GM12875 (cell line): ENCODE data around the gene ADGRL2.

Experiments used
- H3K4me3 ChIP-seq: one replicate; pipeline ENCODE4 v1.5.1; 2011; ENCODE audit warnings: low read depth, low read length, control low read depth
- TF ChIP-seq, protein P1 (sequence below): IDR thresholded peaks from 2 replicates; pipeline ENCODE4 v1.5.1; 2011; ENCODE audit warnings: low read depth, mild to moderate bottlenecking, control low read depth, inconsistent platforms, low read length, moderate library complexity, borderline replicate concordance; ENCODE audit not compliant: insufficient read depth

Gene ADGRL2

GRCh38 chr1:81998165-81998564 is 197.4 kb downstream of the ADGRL2 start:
- H3K4me3 ChIP-seq: no peak overlapping the region
- TF ChIP-seq, protein P1, sequence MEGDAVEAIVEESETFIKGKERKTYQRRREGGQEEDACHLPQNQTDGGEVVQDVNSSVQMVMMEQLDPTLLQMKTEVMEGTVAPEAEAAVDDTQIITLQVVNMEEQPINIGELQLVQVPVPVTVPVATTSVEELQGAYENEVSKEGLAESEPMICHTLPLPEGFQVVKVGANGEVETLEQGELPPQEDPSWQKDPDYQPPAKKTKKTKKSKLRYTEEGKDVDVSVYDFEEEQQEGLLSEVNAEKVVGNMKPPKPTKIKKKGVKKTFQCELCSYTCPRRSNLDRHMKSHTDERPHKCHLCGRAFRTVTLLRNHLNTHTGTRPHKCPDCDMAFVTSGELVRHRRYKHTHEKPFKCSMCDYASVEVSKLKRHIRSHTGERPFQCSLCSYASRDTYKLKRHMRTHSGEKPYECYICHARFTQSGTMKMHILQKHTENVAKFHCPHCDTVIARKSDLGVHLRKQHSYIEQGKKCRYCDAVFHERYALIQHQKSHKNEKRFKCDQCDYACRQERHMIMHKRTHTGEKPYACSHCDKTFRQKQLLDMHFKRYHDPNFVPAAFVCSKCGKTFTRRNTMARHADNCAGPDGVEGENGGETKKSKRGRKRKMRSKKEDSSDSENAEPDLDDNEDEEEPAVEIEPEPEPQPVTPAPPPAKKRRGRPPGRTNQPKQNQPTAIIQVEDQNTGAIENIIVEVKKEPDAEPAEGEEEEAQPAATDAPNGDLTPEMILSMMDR: no peak

GRCh38 chr1:81999364-81999763 is 198.6 kb downstream of the ADGRL2 start:
- H3K4me3 ChIP-seq: no peak overlapping the region
- TF ChIP-seq, protein P1: no peak

DNA sequence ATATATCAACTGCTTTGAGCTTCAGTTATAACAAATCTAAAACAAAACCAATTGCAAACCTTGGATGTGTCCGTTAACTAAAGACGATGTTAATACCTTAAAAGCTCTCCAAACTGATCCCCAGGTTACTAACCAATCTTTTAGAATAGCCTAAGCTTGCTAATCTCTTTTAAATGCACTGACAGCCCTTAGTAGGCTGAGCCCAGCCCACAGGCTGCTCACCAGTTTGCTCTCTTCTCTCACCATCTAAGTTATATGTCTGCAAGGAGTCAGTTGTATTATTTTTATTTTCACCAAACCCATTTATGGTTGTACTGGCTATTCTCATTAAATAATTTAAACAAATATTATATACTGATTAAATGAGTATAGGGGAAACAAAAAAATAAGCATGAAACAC is 199.5 kb downstream of the ADGRL2 start:
- H3K4me3 ChIP-seq: no peak overlapping the region
- TF ChIP-seq, protein P1: no peak

- H3K4me3 ChIP-seq: no peak overlapping the region
- TF ChIP-seq, protein P1: no peak
Measured at GRCh38 chr1:82001345-82001744, 200.6 kb downstream of the ADGRL2 start.

DNA sequence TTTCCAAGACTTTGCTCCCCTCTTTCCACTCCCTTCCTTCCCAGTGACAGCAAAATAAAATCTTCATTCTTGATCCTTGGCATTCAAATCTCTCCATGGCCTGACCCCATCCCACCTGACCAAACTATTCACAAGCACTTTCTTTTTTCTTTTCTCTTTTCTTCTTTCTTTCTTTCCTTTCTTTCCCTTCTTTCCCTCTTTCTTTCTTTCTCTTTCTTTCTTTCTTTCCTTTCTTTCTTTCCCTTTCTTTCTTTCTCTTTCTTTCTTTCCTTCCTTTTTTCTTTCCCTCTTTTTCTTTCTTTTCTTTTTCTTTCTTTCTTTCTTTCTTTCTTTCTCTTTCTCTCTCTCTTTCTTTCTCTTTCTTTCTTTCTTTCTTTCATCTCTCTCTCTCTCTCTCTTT is 207.1 kb downstream of the ADGRL2 start:
- TF ChIP-seq, protein P1: no peak

GRCh38 chr1:82013702-82014101 is 213.0 kb downstream of the ADGRL2 start:
- TF ChIP-seq, protein P1: no peak
- no peak overlapping the region for H3K4me3 ChIP-seq

More for the DNA sequence above, 207.1 kb downstream of the ADGRL2 start:
- H3K4me3 ChIP-seq: no peak overlapping the region

DNA sequence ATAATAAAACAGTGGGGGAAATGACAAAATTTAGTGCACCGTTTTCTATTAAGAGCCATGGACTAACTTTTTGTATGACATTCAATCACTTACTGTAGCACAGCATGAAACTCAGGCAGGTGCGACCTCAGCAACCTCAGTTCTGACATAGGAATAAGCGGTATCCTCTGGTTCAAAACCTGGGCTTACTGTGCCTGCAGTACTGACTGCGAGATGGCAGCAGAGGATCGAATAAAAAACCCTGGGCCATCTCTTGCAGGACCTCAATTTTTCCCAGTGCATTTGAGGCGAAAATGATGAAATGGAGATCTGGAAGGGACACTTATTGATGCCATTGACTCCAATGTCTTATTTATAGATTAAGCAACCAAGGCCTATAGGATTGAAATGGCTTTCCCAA is 214.7 kb downstream of the ADGRL2 start:
- TF ChIP-seq, protein P1: no peak
- H3K4me3 ChIP-seq: no peak overlapping the region
